ENCODE results near the gene SASH1.

The SASH1 gene

GRCh38 chr6:148316308-148316707 is 26.3 kb upstream of the SASH1 start:
- TF ChIP-seq CTCF (IDR thresholded peaks at IDR 0.05; ENCODE audit: insufficient read depth, missing control alignments): no peak
- no peak for DNase-seq (ENCODE audit: insufficient read length, low spot score)
- FAIRE-seq: no peak

- DNase-seq (ENCODE audit: insufficient read length, low spot score): no peak
- FAIRE-seq: no peak
- TF ChIP-seq CTCF (IDR thresholded peaks at IDR 0.05; ENCODE audit: insufficient read depth, missing control alignments): no peak
These were observed 25.6 kb upstream of the SASH1 start for GRCh38 chr6:148317051-148317450.

- FAIRE-seq (no peak), DNase-seq (ENCODE audit: insufficient read length, low spot score) (no peak)
- no peak for TF ChIP-seq CTCF (IDR thresholded peaks at IDR 0.05; ENCODE audit: insufficient read depth, missing control alignments)
These were observed 24.9 kb upstream of the SASH1 start for GRCh38 chr6:148317739-148318138.

- TF ChIP-seq CTCF (IDR thresholded peaks at IDR 0.05; ENCODE audit: insufficient read depth, missing control alignments): no peak
- FAIRE-seq (no peak), DNase-seq (ENCODE audit: insufficient read length, low spot score) (no peak)
These were observed 19.9 kb upstream of the SASH1 start for GRCh38 chr6:148322704-148323103.

GRCh38 chr6:148323344-148323743 is 19.3 kb upstream of the SASH1 start:
- no peak for FAIRE-seq
- TF ChIP-seq CTCF (IDR thresholded peaks at IDR 0.05; ENCODE audit: insufficient read depth, missing control alignments): no peak
- no peak for DNase-seq (ENCODE audit: insufficient read length, low spot score)

- no peak for FAIRE-seq
- TF ChIP-seq CTCF (IDR thresholded peaks at IDR 0.05; ENCODE audit: insufficient read depth, missing control alignments): no peak
- DNase-seq (ENCODE audit: insufficient read length, low spot score): no peak
These were observed 18.2 kb upstream of the SASH1 start for GRCh38 chr6:148324297-148324985.

- FAIRE-seq: no peak
These were observed 17.1 kb upstream of the SASH1 start for GRCh38 chr6:148325316-148326068.

More at GRCh38 chr6:148325316-148326068, 17.1 kb upstream of the SASH1 start:
- TF ChIP-seq CTCF (IDR thresholded peaks at IDR 0.05; ENCODE audit: insufficient read depth, missing control alignments): no peak
- no peak for DNase-seq (ENCODE audit: insufficient read length, low spot score)
